Vagina (tissue), 2 donors: ENCODE data around the gene MOGAT3. TPM values are rescaled to one million over a fixed set of nuclear protein-coding genes. Genes with fewer than 3 reads are reported as not detected.

ENCODE experiments used
- DNase-seq, 2 donors: peaks; one replicate each; pipeline ENCODE4 v3.0.0-alpha.2; 2017; ENCODE audit errors: extremely low spot score in 2 of 2
- H3K27ac ChIP-seq: fragments of 200-600 bp; sonication (generic); one replicate; pipeline ENCODE4 v1.5.1; 2019
- H3K27me3 ChIP-seq: fragments of 200-600 bp; sonication (generic); one replicate; pipeline ENCODE4 v1.5.1; 2019
- H3K36me3 ChIP-seq, 2 donors: fragments of 200-600 bp; sonication (generic); one replicate each; pipeline ENCODE4 v1.5.1; 2017 to 2019
- H3K4me1 ChIP-seq: fragments of 200-600 bp; sonication (generic); one replicate; pipeline ENCODE4 v1.5.1; 2019
- H3K4me3 ChIP-seq, 2 donors: fragments of 200-600 bp; sonication (generic); 1 replicate in 1 of 2; 2 replicates in 1 of 2; pipeline ENCODE4 v1.5.1; 2016 to 2019
- H3K9me3 ChIP-seq: fragments of 200-600 bp; sonication (generic); one replicate; pipeline ENCODE4 v1.5.1; 2019
- CTCF ChIP-seq, 3 experiments: fragments of 450-650 bp in 2 of 3; fragments of 200-600 bp in 1 of 3; sonication (generic) in 1 of 3; IDR thresholded peaks; one replicate each; pipeline ENCODE4 v1.5.1; 2017 to 2019; ENCODE audit warnings: antibody characterized with exemption in 3 of 3, mild to moderate bottlenecking in 2 of 3, moderate library complexity in 2 of 3
- POLR2A ChIP-seq, 2 donors: fragments of 450-650 bp; IDR thresholded peaks; one replicate each; pipeline ENCODE4 v1.6.1; 2017; ENCODE audit warnings: antibody characterized with exemption in 2 of 2, mild to moderate bottlenecking in 2 of 2, moderate library complexity in 2 of 2
- POLR2AphosphoS5 ChIP-seq, 2 donors: sonication (generic); formaldehyde crosslinking; IDR thresholded peaks; one replicate each; pipeline ENCODE4 v1.9.0; 2017; ENCODE audit warnings: antibody characterized with exemption in 2 of 2, mild to moderate bottlenecking in 2 of 2, low read depth in 1 of 2; ENCODE audit not compliant: insufficient read depth in 1 of 2
- intact Hi-C: fragments of 100-400 bp; cut with DNase I; formaldehyde crosslinking; loops from one replicate; pipeline ENCODE4 v1.15.1; 2023
- total RNA-seq: library from RNA; depleted of rRNA; stranded (reverse); fragments of >200 nt; gene quantifications from one replicate; pipeline ENCODE4 v1.2.3, GENCODE V29; 2016

The MOGAT3 gene, protein sequence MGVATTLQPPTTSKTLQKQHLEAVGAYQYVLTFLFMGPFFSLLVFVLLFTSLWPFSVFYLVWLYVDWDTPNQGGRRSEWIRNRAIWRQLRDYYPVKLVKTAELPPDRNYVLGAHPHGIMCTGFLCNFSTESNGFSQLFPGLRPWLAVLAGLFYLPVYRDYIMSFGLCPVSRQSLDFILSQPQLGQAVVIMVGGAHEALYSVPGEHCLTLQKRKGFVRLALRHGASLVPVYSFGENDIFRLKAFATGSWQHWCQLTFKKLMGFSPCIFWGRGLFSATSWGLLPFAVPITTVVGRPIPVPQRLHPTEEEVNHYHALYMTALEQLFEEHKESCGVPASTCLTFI
- total RNA-seq, result not detected

DNA sequence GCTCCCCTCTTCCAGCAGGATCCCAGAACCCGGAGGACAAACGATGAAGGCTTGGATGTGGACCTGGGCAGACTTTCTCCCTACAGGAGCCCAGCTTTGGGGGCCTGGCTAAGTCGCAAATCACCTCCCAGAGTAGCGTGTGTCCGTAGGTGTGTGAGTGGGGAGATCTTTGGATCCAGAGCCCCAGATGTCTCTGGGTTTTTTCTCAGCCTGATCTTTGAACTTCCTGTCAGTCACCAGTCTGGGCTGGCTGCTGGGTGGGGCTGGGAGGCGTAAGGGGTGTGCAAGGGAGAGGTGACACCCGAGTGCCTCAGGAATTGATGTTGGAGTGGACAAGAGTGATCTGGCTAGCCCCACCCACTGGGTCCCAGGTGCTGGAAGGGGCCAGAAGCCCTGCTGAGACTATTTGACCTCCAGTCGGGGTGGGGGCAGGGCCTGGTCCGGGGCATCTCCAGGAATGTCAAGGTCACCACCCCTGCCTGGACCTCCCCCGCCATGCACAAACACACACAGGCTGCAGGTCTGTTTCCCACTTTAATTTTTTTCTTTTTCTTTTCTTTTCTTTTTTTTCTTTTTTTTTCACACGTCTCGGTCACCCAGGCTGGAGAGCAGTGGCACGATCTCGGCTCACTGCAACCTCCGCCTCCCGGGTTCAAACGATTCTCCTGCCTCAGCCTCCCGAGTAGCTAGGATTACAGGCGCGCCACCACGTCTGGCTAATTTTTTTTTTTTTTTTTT, at the start of gene MOGAT3:
TSS of gene MOGAT3 (minus strand) at position 175 of the 738 bp plus-strand sequence. CDS start 182 bp downstream, outside the sequence.
- Histone ChIP-seq H3K27ac (no peak within 1 kb of the TSS), H3K4me1 (peaks cover 8% of the 10 kb centered on the region), H3K9me3 (no peaks in the 10 kb centered on the region), H3K4me3 (peak within 1 kb of the TSS; percentile 9 to 19), H3K36me3 (no peaks in the 10 kb centered on the region), H3K27me3 (no peaks in the 10 kb centered on the region)
- intact Hi-C loops, result no loop called here
- DNase-seq, result no peak
- no peak for TF ChIP-seq CTCF (IDR thresholded peaks at IDR 0.05)
- no peak for TF ChIP-seq POLR2AphosphoS5 (IDR thresholded peaks at IDR 0.05; ENCODE audit: insufficient read depth in 1 of 2, low read depth in 1 of 2)
- no peak for TF ChIP-seq POLR2A (IDR thresholded peaks at IDR 0.05)

DNA sequence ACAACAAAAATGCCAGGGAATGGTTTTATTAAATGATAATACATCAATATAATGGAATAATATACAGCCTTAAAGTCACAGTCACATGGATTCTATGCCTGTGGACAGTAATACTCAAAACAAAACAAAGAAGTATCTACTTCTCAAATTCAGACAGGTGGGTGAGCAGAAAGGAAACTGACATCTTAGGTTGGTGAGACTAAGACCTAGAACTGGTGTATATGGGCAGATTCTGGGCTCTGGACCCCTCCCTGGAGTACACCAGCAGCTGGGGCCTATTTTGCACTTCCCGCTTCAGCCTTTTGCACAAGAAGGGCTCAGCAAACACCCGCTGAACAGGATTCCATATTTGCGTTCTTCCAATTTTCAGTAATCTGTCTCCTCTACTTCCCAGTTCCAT, 49.5 kb upstream of the MOGAT3 start:
- no peak overlapping the region for H3K4me3 ChIP-seq
- no peak overlapping the region for H3K27ac ChIP-seq
- H3K9me3 ChIP-seq, result no peaks in the 10 kb centered on the region
- H3K4me1 ChIP-seq, result peaks cover 27% of the 10 kb centered on the region
- H3K36me3 ChIP-seq, result no peaks in the 10 kb centered on the region
- TF ChIP-seq POLR2AphosphoS5 (IDR thresholded peaks at IDR 0.05; ENCODE audit: insufficient read depth in 1 of 2, low read depth in 1 of 2) (no peak), CTCF (IDR thresholded peaks at IDR 0.05) (no peak), POLR2A (IDR thresholded peaks at IDR 0.05) (no peak)
- intact Hi-C loops, result no loop called here
- no peaks in the 10 kb centered on the region for H3K27me3 ChIP-seq
- no peak for DNase-seq

DNA sequence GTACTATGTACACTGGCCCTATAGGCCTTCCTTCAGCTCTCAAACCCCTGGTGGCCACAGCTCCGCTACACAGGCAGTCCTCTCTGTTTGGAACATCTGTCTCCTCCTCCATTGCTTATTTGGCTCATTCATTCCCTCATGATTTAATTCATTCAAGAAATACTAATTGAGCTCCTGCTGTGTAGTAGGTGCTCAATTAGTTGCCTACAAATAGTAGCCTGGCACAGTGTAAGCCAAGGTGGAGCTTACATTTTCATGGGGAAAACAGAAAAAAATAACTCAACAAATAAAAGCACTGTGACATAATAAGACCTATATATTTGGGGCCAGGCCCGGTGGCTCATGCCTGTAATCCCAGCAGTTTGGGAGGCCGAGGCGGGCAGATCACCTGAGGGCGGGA, 47.4 kb upstream of the MOGAT3 start:
- intact Hi-C loops, result no loop called here
- Histone ChIP-seq H3K4me3 (no peak overlapping the region), H3K9me3 (no peaks in the 10 kb centered on the region), H3K27ac (no peak overlapping the region), H3K27me3 (no peaks in the 10 kb centered on the region), H3K4me1 (peaks cover 39% of the 10 kb centered on the region), H3K36me3 (no peaks in the 10 kb centered on the region)
- TF ChIP-seq POLR2A (IDR thresholded peaks at IDR 0.05) (no peak), CTCF (IDR thresholded peaks at IDR 0.05) (no peak), POLR2AphosphoS5 (IDR thresholded peaks at IDR 0.05; ENCODE audit: insufficient read depth in 1 of 2, low read depth in 1 of 2) (no peak)
- no peak for DNase-seq

DNA sequence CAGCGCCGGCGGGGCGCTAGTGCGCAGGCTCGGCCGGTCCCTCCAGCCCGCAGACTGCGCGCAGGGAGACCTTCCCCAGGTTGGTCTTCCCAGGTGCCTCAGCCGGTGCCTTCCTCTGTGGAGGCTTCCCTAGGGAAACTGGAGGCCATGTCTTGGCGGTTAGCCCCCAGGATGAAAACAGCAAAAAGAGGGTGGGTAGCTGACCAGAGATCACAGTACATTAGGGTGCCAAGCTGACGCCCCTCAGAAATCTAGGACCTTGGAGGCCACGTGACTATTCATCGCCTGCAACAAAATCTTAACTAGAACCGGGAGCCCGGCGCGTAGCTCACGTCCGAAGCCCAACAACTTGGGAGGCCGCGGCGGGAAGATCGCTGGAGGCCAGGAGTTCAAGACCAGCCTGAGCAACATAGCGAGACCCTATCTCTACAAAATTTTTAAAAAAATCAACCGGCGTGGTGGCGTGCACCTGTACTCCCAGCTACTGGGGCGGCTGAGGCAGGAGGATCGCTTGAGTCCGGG, 44.4 kb upstream of the MOGAT3 start:
- intact Hi-C loops, result no loop called here
- Histone ChIP-seq H3K4me1 (peaks cover 51% of the 10 kb centered on the region), H3K27ac (peak overlapping the region; percentile 97), H3K36me3 (peaks cover 0 to 6% of the 10 kb centered on the region in 2 donors), H3K9me3 (no peaks in the 10 kb centered on the region), H3K27me3 (no peaks in the 10 kb centered on the region), H3K4me3 (peak overlapping the region; percentile 77 to 85)
- TF ChIP-seq POLR2AphosphoS5 (IDR thresholded peaks at IDR 0.05; ENCODE audit: insufficient read depth in 1 of 2, low read depth in 1 of 2) (no peak), CTCF (IDR thresholded peaks at IDR 0.05) (no peak), POLR2A (IDR thresholded peaks at IDR 0.05) (no peak)
- DNase-seq, result no peak
